GM12875 (cell line): ENCODE data around the gene MLST8.
A peak's percentile ranks its signal among the peaks of the same experiment; 100 is the strongest.
"Not testable (repeated sequence)": the region's sequence is repeated elsewhere in the genome, so short reads cannot be mapped to it uniquely, and the experiment has no call there.

Experiments used
- H3K4me3 ChIP-seq: one replicate; pipeline ENCODE4 v1.5.1; 2011; ENCODE audit warnings: low read depth, low read length, control low read depth
- TF ChIP-seq, protein P1 (sequence below): IDR thresholded peaks from 2 replicates; pipeline ENCODE4 v1.5.1; 2011; ENCODE audit warnings: low read depth, mild to moderate bottlenecking, control low read depth, inconsistent platforms, low read length, moderate library complexity, borderline replicate concordance; ENCODE audit not compliant: insufficient read depth

Gene MLST8

DNA sequence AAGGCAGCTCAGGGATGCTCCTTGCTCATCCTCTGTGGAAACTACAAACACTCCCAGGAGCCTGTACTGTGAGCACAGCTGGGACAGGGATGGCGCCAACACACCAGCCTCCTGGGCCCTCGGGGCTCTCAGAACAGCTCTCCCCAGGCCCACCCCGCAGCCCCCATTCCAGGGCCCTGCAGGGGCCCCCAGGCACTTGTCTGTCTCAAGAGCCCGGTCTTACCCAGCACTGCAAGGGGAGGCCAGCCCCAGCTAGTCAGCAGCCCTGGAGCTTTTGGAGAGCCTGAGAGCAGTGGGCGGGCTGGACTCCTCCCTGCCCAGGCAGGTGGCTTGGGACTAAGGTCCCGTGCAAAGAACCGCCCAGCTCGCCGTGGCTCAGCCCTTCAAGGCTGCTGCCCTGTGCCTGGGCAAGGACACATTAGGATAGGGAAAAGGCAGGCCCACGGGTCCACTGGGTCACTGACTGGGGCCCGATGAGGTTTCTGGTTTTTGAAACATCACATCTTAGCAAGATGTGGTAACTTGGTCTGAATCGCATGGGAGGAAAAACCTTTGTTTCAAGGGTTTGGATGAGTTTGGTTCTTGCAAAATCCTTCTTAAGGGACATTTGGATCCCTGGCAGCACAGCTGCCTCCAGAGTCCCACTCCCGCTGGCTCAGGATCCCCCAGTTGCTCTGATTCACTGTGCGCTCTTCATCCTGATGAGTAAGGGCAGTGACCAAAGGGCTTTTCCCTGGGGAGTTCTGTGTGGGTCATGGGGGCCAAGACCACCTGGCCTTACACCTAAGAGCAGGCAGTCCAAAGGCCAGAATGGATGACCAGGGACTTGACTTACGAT, 33.8 kb downstream of the MLST8 start:
- no peak overlapping the region for H3K4me3 ChIP-seq
- TF ChIP-seq, protein P1, sequence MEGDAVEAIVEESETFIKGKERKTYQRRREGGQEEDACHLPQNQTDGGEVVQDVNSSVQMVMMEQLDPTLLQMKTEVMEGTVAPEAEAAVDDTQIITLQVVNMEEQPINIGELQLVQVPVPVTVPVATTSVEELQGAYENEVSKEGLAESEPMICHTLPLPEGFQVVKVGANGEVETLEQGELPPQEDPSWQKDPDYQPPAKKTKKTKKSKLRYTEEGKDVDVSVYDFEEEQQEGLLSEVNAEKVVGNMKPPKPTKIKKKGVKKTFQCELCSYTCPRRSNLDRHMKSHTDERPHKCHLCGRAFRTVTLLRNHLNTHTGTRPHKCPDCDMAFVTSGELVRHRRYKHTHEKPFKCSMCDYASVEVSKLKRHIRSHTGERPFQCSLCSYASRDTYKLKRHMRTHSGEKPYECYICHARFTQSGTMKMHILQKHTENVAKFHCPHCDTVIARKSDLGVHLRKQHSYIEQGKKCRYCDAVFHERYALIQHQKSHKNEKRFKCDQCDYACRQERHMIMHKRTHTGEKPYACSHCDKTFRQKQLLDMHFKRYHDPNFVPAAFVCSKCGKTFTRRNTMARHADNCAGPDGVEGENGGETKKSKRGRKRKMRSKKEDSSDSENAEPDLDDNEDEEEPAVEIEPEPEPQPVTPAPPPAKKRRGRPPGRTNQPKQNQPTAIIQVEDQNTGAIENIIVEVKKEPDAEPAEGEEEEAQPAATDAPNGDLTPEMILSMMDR = no peak

DNA sequence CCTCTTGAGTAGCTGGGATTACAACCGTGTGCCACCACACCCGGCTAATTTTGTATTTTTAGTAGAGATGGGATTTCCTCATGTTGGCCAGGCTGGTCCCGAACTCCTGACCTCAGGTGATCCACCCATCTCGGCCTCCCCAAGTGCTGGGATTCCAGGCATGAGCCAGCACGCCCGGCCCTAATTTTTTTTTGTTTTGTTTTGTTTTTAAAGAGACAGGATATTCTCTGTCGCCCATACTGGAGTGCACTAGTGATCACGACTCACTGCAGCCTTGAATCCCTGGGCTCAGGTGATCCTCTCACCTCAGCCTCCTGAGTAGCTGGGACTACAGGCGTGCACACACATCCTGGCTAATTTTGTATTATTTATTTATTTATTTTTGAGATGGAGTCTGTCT, 35.1 kb downstream of the MLST8 start:
- not testable (repeated sequence) for H3K4me3 ChIP-seq

DNA sequence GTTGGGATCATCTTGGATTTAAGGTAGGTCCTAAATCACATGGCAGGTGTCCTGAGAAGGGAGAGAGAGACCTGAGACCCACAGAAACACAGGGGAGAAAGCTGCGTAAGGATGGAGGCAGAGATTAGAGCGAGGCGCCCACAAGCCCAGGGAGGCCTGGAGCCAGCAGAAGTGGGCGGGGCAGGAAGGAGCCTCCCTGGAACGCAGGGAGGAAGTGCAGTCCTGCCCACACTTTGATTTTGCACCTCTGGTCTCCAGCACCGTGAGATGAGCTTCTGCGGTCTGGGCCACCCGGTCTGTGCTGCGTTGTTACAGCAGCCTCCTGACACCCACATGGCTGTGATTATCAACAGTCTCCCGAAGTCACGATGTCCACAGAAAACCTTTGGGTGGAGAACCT, 37.3 kb downstream of the MLST8 start:
- TF ChIP-seq, protein P1 = no peak
- no peak overlapping the region for H3K4me3 ChIP-seq

DNA sequence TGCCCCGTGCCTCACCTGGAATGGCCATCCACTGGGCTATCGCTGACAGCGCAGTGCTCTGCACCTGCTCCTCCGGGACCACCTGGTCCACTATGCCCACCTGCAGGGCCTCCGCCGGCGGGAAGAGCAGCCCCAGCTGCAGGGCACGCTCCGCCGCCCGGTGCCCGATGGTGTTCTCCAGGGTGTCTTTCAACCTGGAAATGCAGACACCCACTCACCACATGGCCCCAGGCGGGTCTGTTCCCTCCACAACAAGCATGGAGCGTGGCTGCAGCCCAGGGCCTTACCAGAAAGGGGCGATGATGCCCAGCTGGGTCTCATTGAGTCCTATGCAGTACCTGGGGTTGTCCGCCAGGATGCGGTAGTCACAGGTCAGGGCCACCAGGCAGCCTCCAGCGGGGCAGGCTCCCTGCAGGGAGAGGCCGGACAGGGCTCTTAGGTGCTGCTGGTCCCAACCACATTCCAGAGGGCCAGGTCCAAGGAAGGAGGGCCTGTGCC, 37.8 kb downstream of the MLST8 start:
- H3K4me3 ChIP-seq = no peak overlapping the region
- TF ChIP-seq, protein P1 = peak; percentile 41; the same call in 1 of the 2 replicates

DNA sequence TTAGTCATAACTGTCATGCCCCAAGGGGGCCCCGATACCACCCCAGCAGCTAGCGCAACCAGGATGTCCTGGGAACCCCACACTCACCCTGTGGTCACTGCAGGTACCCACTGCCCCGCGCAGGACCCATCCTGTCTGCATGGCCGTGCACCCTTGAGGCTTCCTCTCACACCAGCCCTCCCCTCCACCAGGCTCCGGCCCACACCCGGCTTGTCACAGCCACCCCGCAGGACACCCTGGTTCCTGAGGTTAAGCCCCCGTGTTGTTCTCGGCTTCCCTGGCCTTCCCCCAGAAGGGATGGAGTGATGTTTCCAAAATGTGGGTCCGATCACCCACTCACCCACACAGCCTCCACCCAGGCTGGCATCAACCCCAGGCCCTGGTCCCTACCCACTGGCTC, 38.5 kb downstream of the MLST8 start:
- TF ChIP-seq, protein P1 = no peak
- H3K4me3 ChIP-seq = no peak overlapping the region

DNA sequence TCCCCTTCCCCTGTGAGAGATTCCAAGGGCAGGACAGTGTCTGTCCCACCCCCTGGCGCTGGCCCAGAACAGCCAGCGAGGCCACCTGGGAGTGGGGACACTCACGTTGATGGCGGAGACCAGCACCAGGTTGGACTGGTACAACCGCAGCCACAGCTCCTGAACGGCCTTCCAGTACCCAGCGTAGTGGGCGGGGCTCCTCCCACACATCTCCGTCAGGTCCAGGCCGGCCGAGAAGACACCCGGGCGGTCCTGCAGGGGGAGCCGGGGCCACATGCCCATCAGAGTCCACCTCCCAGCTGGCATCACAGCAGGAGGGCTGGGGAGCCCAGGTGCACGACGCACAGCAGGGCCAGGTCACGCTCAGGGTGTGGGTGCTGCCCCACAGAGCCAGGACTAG, 39.0 kb downstream of the MLST8 start:
- TF ChIP-seq, protein P1 = no peak
- H3K4me3 ChIP-seq = no peak overlapping the region

DNA sequence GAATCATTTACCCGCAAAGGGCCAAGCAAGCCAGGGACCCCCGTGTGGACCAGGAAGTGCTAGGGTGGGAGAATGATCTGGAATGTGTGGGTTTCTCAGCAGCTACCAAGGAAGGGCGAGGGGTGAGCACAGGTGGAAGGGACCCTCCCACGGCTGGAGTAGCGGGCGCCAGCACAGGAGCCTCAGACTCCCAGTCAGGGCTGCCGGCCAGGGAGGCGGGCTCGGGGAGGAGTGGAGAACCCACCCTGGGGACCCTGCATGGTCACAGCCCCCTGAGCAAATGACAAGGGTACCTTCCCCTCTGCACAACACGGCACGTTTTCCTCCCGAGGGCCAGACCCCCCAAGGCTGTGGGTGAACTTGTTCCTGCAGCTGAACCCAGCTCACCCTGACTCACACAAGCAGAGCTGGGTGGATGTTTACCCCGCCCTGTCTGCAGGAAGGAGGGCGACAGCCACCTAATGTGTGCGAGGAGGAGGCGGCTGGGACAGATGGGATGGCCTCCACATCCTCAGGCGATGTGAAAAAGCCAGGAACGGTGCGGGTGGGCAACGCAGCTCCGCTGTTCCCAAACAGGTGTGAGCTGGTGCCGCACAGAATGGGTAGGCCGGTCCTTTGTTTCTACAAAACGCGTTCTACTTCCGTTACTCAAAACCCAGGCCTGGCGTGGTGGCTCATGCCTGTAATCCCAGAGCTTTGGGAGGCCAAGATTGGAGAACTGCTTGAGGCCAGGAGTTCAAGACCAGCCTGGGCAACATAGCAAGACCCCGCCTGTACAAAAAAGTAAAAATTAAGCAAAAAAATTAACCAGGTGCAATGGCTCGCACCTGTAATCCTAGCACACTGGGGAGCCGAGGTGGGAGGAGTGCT, 39.9 kb downstream of the MLST8 start:
- TF ChIP-seq, protein P1 = no peak

More for the DNA sequence above, 39.9 kb downstream of the MLST8 start:
- no peak overlapping the region for H3K4me3 ChIP-seq
